GM19193 (cell line): ENCODE measurements around the gene FBXW12.

Source experiments
- POLR2A ChIP-seq: IDR thresholded peaks from 4 replicates; pipeline ENCODE4 v1.6.1; 2011; ENCODE audit not compliant: insufficient read depth, insufficient read length; ENCODE audit errors: extremely low read depth

FBXW12 gene

GRCh38 chr3:48433472-48434118 is 61.6 kb downstream of the FBXW12 start:
- TF ChIP-seq POLR2A = no peak

GRCh38 chr3:48434591-48435222 is 62.7 kb downstream of the FBXW12 start:
- no peak for TF ChIP-seq POLR2A

GRCh38 chr3:48435223-48435595 is 63.2 kb downstream of the FBXW12 start:
- no peak for TF ChIP-seq POLR2A

GRCh38 chr3:48435774-48436476 is 63.9 kb downstream of the FBXW12 start:
- no peak for TF ChIP-seq POLR2A

- no peak for TF ChIP-seq POLR2A
Observed at GRCh38 chr3:48436477-48436787, 64.4 kb downstream of the FBXW12 start.

- TF ChIP-seq POLR2A = no peak
Observed at GRCh38 chr3:48436855-48437254, 64.8 kb downstream of the FBXW12 start.

- no peak for TF ChIP-seq POLR2A
Observed at GRCh38 chr3:48437812-48438211, 65.8 kb downstream of the FBXW12 start.

GRCh38 chr3:48439820-48440589 is 68.0 kb downstream of the FBXW12 start, which contains the start of the genes CCDC51 and TMA7:
CCDC51 (minus strand) TSS chr3:48440119; CDS start chr3:48435128, 4,991 bp downstream.
TMA7 (plus strand) TSS chr3:48440257; CDS start chr3:48440297, 40 bp downstream.
- peak; percentile 88 for TF ChIP-seq POLR2A

- no peak for TF ChIP-seq POLR2A
Observed at GRCh38 chr3:48440590-48440958, 68.6 kb downstream of the FBXW12 start.

- TF ChIP-seq POLR2A = no peak
Observed at GRCh38 chr3:48441940-48442339, 69.9 kb downstream of the FBXW12 start.
